ENCODE data around the gene PTPN18.

- no peak for TF ChIP-seq CTCF (IDR thresholded peaks at IDR 0.05)
- no peak for TF ChIP-seq POLR2A (IDR thresholded peaks at IDR 0.05)
- TF ChIP-seq EP300 (IDR thresholded peaks at IDR 0.05), result no peak
These were observed 41.5 kb upstream of the PTPN18 start for GRCh38 chr2:130314377-130314776.
